Skeletal muscle tissue (tissue), 4 donors: ENCODE data around the gene VGLL4. TPM values are rescaled to one million over a fixed set of nuclear protein-coding genes. Genes with fewer than 3 reads are reported as not detected.

Source experiments
- H3K27ac ChIP-seq: one replicate; pipeline ENCODE4 v1.7.0; 2013; ENCODE audit warnings: mild to moderate bottlenecking, low read depth, low read length, inconsistent platforms
- H3K27me3 ChIP-seq, 3 donors: one replicate each; pipeline ENCODE4 v1.7.0; 2013; ENCODE audit warnings: low read length in 3 of 3; ENCODE audit not compliant: control insufficient read depth in 3 of 3, insufficient read depth in 3 of 3
- H3K36me3 ChIP-seq, 3 donors: one replicate each; pipeline ENCODE4 v1.7.0; 2013; ENCODE audit warnings: low read length in 3 of 3; ENCODE audit not compliant: control insufficient read depth in 3 of 3, insufficient read depth in 3 of 3
- H3K4me1 ChIP-seq, 3 donors: one replicate each; pipeline ENCODE4 v1.7.0; 2013; ENCODE audit warnings: low read length in 3 of 3, mild to moderate bottlenecking in 3 of 3; ENCODE audit not compliant: control insufficient read depth in 3 of 3, insufficient read depth in 3 of 3
- H3K4me3 ChIP-seq, 3 donors: one replicate each; pipeline ENCODE4 v1.7.0; 2013; ENCODE audit warnings: low read length in 3 of 3
- H3K9ac ChIP-seq, 3 donors: one replicate each; pipeline ENCODE4 v1.7.0; 2013; ENCODE audit warnings: low read length in 3 of 3, mild to moderate bottlenecking in 3 of 3, moderate library complexity in 2 of 3, low read depth in 1 of 3
- H3K9me3 ChIP-seq, 3 donors: one replicate each; pipeline ENCODE4 v1.7.0; 2013; ENCODE audit warnings: low read length in 3 of 3; ENCODE audit not compliant: control insufficient read depth in 3 of 3
- total RNA-seq: library from RNA; depleted of rRNA; stranded (reverse); fragments of >200 nt; gene quantifications from one replicate; pipeline ENCODE4 v1.2.3, GENCODE V29; 2014
- donor health status: Osteomylitis.

VGLL4 gene
- total RNA-seq, 1 donor from 2014 or later: 53.8 TPM

DNA sequence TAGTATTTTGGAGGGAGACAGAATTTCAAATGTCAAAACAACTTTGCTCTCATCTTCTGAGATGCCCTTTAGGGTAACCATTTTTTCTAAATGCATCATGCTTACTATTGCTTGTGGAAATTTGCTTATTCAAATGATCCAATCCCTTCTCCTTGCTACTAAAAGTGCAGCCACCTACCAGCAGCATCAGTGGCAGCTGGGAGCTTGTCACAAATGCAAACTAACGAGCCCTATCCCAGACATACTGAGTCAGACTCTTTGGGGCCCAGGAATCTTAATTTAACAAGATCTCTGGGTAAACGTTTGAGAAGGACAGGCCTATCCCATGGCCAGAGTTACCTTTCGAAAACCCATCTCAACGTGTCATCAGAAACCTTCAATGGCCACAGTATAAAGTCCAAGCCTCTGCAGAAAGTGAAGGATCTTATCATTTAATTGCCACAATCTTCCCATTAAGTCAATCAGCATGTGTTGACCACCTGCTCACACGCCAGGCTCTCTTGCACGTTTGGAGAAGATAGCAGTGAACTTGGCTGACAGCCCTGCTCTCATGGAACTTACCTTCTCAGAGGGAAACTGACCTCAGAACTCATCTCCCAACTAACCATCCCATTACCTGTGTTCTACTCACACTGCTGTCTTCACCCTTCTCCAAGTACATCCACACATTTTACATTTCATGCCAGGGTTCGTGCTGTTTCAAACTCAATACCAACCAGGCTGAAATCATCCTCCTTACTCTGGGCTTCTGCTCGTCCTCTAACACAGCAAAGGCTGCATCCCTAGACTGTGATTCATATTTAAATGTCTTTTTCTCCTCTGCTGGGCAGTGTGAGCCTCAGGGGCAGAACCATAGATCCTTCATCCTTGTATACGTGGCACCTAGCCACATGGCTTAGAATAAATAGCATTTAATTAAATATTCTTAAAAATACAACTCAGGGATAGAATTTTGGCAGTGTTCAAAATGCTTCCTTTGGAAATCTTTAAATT, 24.8 kb upstream of the VGLL4 start:
- Histone ChIP-seq H3K27ac (no peak overlapping the region), H3K27me3 (no peaks in the 10 kb centered on the region), H3K4me3 (no peak overlapping the region), H3K9ac (no peak overlapping the region), H3K9me3 (no peaks in the 10 kb centered on the region), H3K36me3 (no peaks in the 10 kb centered on the region), H3K4me1 (peaks cover 0 to 5% (median 0%) of the 10 kb centered on the region in 3 donors)

DNA sequence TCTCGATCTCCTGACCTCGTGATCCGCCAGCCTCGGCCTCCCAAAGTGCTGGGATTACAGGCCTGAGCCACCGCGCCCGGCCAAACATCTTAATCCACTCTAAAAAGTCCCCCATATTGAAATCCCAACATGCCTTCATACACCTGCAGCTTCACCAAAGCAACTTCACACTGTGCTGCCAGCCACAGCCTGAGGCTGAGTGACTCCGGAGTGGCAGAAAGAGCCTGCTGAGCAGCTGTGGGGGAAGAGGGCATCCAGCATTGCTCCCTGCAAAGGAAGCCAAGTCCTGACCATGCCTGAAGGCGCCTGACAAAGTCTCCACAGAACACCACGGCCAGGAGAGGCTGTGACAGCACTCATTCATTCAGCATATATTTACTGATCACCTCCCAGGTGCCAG, 21.6 kb upstream of the VGLL4 start:
- no peaks in the 10 kb centered on the region for H3K9me3 ChIP-seq
- no peak overlapping the region for H3K4me3 ChIP-seq
- H3K4me1 ChIP-seq: no peaks in the 10 kb centered on the region

GRCh38 chr3:11662392-11662990, 18.8 kb upstream of the VGLL4 start:
- H3K27me3 ChIP-seq: no peaks in the 10 kb centered on the region
- no peaks in the 10 kb centered on the region for H3K36me3 ChIP-seq
- no peaks in the 10 kb centered on the region for H3K4me1 ChIP-seq
- no peaks in the 10 kb centered on the region for H3K9me3 ChIP-seq
- no peak overlapping the region for H3K27ac ChIP-seq
- H3K4me3 ChIP-seq: no peak overlapping the region
- H3K9ac ChIP-seq: no peak overlapping the region

More for the DNA sequence above, 21.6 kb upstream of the VGLL4 start:
- no peak overlapping the region for H3K9ac ChIP-seq
- H3K36me3 ChIP-seq: no peaks in the 10 kb centered on the region
- H3K27ac ChIP-seq: no peak overlapping the region
- H3K27me3 ChIP-seq: no peaks in the 10 kb centered on the region

- no peaks in the 10 kb centered on the region for H3K9me3 ChIP-seq
- no peak overlapping the region for H3K9ac ChIP-seq
- H3K27ac ChIP-seq: no peak overlapping the region
These were observed 18.1 kb upstream of the VGLL4 start for GRCh38 chr3:11661827-11662226.

DNA sequence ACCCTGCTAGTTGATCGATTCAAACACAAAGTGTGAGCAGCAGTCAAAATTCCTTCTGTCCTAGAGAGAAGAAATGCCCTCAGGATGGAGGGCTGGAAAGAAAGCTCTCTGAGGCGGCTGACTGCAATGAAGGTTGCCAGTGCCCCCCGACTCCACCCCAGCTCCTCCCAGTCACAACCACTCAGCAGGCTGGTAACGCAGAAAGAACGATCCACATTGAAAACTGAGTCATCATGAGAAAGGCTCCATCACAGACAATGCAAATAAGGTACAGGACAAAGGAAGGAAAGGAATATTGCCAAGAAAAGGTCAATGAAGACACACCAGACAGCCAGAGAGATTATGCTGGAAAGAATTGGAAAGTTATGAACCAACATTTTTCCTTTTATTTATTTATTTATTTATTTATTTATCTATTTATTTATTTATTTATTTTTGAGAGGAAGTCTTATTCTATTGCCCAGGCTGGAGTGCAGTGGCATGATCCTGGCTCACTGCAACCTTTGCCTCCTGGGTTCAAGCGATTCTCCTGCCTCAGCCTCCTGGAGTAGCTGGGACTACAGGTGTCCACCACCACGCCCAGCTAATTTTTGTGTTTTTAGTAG, 17.4 kb upstream of the VGLL4 start:
- no peak overlapping the region for H3K27ac ChIP-seq
- H3K27me3 ChIP-seq: no peaks in the 10 kb centered on the region
- no peak overlapping the region for H3K4me3 ChIP-seq
- H3K4me1 ChIP-seq: no peaks in the 10 kb centered on the region
- no peak overlapping the region for H3K9ac ChIP-seq
- H3K36me3 ChIP-seq: no peaks in the 10 kb centered on the region
- no peaks in the 10 kb centered on the region for H3K9me3 ChIP-seq

More at GRCh38 chr3:11661827-11662226, 18.1 kb upstream of the VGLL4 start:
- Histone ChIP-seq H3K36me3 (no peaks in the 10 kb centered on the region), H3K4me3 (no peak overlapping the region), H3K27me3 (no peaks in the 10 kb centered on the region), H3K4me1 (no peaks in the 10 kb centered on the region)

GRCh38 chr3:11660242-11660641, 16.5 kb upstream of the VGLL4 start:
- Histone ChIP-seq H3K4me1 (no peaks in the 10 kb centered on the region), H3K9me3 (no peaks in the 10 kb centered on the region), H3K36me3 (no peaks in the 10 kb centered on the region), H3K27me3 (no peaks in the 10 kb centered on the region), H3K4me3 (no peak overlapping the region), H3K9ac (no peak overlapping the region), H3K27ac (no peak overlapping the region)

DNA sequence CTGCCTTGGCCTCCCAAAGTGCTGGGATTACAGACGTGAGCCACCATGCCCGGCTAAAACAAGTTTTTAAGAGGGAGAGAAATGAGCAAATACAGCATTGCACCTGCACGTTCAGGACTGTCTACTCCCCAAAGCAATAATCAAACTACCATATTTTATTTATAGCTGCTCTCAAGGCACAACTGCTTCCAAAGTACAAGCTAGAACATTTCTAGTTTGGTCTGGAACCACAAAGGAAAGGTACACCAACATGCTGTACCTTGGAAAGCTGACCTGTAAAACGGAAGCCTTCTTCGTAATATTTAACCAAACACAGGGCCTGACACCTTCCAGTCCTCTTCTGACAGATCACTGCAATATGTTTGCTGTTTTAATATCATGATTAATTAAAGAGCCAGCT, 14.5 kb upstream of the VGLL4 start:
- Histone ChIP-seq H3K27me3 (no peaks in the 10 kb centered on the region), H3K9ac (no peak overlapping the region), H3K9me3 (no peaks in the 10 kb centered on the region), H3K36me3 (no peaks in the 10 kb centered on the region), H3K4me3 (no peak overlapping the region), H3K4me1 (no peaks in the 10 kb centered on the region), H3K27ac (no peak overlapping the region)

DNA sequence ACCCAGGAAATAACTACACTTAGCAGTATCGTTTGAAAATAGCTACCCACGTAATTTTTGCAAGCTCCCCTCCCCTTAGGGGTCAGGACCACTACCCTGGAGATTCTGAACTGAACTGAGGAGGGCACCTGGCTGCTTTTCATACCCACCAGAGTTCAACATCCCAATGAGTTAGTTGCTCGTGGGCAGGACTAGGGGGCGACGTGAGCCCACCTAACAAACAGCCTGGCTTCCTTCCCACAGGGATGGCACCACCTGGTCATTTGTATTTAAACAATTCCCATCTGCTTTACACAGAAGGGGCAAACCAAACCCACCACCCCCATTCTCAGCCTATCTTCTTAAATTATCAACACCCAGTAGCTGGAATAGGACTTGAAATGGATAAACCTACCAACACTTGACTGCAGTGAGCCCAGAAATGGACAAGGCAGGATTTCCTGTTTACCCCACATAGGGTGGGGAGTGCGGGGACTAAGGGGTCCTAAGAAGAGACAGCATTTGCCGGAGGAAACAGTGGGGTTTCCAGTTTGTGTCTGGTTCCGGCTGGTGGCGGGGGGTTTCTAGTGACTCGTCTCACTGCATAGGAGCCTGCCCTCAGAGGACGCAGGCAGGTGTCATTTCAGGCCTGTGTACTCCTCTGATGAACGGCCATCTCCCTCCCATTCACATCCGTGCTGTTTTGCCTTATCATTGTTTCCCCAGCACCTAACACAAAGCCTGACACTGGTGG, 11.6 kb upstream of the VGLL4 start:
- H3K36me3 ChIP-seq: no peaks in the 10 kb centered on the region

DNA sequence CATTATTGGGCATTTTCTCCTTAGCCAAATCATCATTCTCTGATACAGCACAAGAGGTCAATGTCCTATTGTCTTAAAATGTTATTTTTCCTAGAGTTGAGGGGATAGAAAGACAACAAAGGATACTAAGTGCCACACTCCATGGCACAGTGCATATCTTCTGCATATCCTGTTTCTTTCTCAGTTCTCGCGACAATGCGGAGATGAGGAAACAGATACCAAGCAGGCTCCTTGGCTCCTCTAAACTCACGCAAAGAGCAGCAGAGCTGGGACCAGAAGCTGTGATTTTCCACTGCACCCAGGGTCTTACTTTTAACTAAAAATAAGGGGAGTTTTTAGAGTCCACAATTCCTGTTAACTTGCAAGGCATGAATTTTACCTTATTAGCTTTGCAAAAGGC, 10.5 kb upstream of the VGLL4 start:
- Histone ChIP-seq H3K4me1 (no peaks in the 10 kb centered on the region), H3K9me3 (no peaks in the 10 kb centered on the region), H3K36me3 (no peaks in the 10 kb centered on the region), H3K27ac (no peak overlapping the region), H3K9ac (no peak overlapping the region), H3K4me3 (no peak overlapping the region), H3K27me3 (no peaks in the 10 kb centered on the region)

More for the DNA sequence above, 11.6 kb upstream of the VGLL4 start:
- Histone ChIP-seq H3K4me1 (no peaks in the 10 kb centered on the region), H3K4me3 (no peak overlapping the region), H3K27me3 (no peaks in the 10 kb centered on the region), H3K27ac (no peak overlapping the region), H3K9ac (no peak overlapping the region), H3K9me3 (no peaks in the 10 kb centered on the region)
